IPS DF 19.7 (cell line): ENCODE data around the gene PRTG.

Experiments used
- DNase-seq: peaks from one replicate; pipeline ENCODE4 v3.0.0-alpha.2; 2013; ENCODE audit warnings: low read depth, low spot score

The PRTG gene

DNA sequence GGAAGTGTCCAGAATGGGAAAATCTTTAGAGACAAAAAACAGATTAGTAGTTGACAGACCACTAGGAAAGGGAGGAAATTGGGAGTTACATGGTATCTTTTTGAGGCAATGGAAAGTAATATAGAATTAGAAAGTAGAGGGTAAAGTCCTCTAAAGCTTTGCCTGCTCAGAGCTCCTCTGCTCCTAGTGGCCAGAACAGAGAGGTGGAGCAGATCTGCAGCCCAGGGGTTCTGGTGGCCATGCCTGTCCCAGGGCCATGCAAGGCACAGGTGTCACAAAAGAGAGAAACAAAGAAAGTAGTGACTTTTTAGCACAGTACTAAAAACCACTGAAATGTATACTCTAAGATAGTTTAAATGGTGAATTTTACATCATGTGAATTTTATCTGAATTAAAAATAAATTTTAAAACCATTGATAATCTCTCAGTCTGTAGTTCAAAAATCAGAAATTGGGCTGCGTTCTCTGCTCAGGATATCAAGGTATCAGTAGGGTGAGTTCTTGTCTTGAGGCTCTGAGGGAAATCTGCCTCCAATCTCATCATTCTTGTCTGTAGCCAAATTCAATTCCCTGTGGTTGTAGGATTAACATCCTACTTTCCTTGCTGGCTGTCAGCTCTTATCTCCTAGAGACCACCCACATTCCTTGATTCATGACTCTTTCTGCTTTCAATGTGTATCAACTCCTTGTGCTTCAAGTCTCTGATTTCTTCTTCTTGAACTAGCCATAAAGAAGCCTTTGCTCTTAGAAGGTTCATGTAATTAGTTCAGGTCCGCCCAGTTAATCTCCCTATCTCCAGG lies 178.4 kb downstream of the PRTG start:
- DNase-seq = no peak

DNA sequence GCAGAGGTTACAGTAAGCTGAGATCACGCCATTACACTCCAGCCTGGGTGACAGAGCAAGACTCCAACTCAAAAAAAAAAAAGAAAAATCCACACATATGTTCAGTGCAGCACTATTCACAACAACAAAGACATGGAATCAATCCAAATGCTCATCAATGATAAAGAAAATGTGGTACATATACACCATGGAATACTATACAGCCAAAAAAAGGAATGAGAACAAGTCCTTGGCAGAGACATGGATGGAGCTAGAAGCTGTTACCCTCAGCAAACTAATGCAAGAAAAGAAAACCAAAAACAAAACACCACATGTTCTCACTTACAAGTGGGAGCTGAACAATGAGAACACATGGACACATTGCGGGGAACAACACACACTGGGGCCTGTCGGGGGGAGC lies 180.4 kb downstream of the PRTG start:
- DNase-seq = no peak
